ENCODE measurements around the gene TTLL9. TPM values are rescaled to one million over a fixed set of nuclear protein-coding genes. Genes with fewer than 3 reads are reported as not detected.

Gene TTLL9
- total and polyA plus RNA-seq, 2 of the 13 experiments (the other 11 are each of a cell fraction or from before 2014, with no cell fraction given), result not detected

DNA sequence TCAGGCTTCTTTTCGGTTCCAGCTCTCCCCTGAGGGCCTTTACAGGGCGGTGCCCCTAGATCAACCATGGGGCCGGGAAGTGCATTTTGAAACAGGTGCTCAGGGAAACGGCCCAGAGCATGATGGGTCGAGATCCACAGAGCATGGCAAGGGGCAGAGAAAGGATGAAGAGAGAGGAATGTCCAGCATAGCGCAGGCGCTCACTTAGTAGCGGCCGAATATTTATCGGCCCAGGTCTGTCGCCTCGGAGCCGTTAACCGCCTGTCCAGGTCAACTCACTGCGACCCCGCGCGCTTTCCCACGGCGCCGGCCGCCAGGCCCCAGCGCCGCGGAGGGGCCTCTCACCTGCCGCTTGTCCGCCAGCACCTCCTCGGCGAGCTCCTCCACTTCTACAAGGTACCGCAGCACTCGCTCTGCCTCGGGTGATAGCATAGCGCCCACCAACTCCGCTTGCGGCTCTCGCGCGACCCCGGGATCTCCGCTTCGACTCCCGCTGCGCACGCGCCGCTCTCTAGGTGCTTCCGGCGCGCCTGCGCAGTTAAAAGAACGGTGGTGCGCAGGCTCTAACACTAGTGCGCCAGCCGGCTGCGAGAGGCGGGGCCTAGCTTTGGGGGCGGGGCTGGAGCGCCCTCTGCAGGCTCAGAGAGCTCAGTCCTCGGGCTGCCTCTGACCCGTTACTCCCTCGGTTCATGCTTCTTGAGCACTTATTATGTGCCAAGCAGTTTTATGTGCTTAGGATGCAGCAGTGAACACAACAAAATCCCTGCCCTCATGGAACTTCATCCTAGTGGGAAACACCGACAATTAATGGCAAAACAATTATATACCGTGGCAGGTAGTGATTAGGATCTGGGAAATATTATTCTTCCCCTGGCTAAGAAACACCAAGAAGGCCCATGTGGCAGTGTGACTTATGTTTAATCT, 81.4 kb downstream of the TTLL9 start, which contains the start of gene PDRG1 (continued):
- peak; percentile 64; the same call in 1 of the 2 replicates for TF ChIP-seq ZNF367 (CRISPR knock-in tag; IDR thresholded peaks at IDR 0.05; ENCODE audit: borderline replicate concordance)
- TF ChIP-seq PHF5A (CRISPR knock-in tag; IDR thresholded peaks at IDR 0.05; ENCODE audit: low read depth, unreplicated experiment), result peak; percentile 41
- TF ChIP-seq RFXAP (CRISPR knock-in tag; IDR thresholded peaks at IDR 0.05; ENCODE audit: borderline replicate concordance), result peak; percentile 95
- peak; percentile 98 for TF ChIP-seq RBFOX2 (IDR thresholded peaks at IDR 0.05; ENCODE audit: low read depth, low read length)
- TF ChIP-seq MEIS2 (CRISPR knock-in tag; IDR thresholded peaks at IDR 0.05), result peak; percentile 94
- peak; percentile 98 for TF ChIP-seq ZNF501 (CRISPR knock-in tag; IDR thresholded peaks at IDR 0.05)
- peak; percentile 99 for TF ChIP-seq ZNF766 (CRISPR knock-in tag; IDR thresholded peaks at IDR 0.05; ENCODE audit: borderline replicate concordance)
- no peak for TF ChIP-seq MBD4 (IDR thresholded peaks at IDR 0.05; ENCODE audit: borderline replicate concordance, low read length)
- peak; percentile 78; the same call in 1 of the 2 replicates for TF ChIP-seq NFE2L1 (CRISPR knock-in tag; IDR thresholded peaks at IDR 0.05; ENCODE audit: borderline replicate concordance)
- TF ChIP-seq ZNF607 (CRISPR knock-in tag; IDR thresholded peaks at IDR 0.05; ENCODE audit: borderline replicate concordance), result peak; percentile 90; the same call in 1 of the 2 replicates
- TF ChIP-seq ZNF792 (CRISPR knock-in tag; IDR thresholded peaks at IDR 0.05), result peak; percentile 80; the same call in 1 of the 2 replicates
- peak; percentile 63; the same call in 1 of the 2 replicates for TF ChIP-seq SIN3B (IDR thresholded peaks at IDR 0.05; ENCODE audit: low read length)
- TF ChIP-seq HOXA5 (CRISPR knock-in tag; IDR thresholded peaks at IDR 0.05), result peak; percentile 98
- TF ChIP-seq KDM2A (CRISPR knock-in tag; IDR thresholded peaks at IDR 0.05; ENCODE audit: borderline replicate concordance, low read depth), result peak; percentile 97
- TF ChIP-seq REPIN1 (CRISPR knock-in tag; IDR thresholded peaks at IDR 0.05; ENCODE audit: borderline replicate concordance, low read depth), result peak; percentile 81; the same call in 1 of the 2 replicates
- peak; percentile 48 for TF ChIP-seq TOE1 (CRISPR knock-in tag; IDR thresholded peaks at IDR 0.05)
- TF ChIP-seq, protein P1, sequence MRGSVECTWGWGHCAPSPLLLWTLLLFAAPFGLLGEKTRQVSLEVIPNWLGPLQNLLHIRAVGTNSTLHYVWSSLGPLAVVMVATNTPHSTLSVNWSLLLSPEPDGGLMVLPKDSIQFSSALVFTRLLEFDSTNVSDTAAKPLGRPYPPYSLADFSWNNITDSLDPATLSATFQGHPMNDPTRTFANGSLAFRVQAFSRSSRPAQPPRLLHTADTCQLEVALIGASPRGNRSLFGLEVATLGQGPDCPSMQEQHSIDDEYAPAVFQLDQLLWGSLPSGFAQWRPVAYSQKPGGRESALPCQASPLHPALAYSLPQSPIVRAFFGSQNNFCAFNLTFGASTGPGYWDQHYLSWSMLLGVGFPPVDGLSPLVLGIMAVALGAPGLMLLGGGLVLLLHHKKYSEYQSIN (CRISPR knock-in tag; IDR thresholded peaks at IDR 0.05; ENCODE audit: borderline replicate concordance), result no peak
- TF ChIP-seq, protein P2, sequence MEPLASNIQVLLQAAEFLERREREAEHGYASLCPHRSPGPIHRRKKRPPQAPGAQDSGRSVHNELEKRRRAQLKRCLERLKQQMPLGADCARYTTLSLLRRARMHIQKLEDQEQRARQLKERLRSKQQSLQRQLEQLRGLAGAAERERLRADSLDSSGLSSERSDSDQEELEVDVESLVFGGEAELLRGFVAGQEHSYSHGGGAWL (CRISPR knock-in tag; IDR thresholded peaks at IDR 0.05), result peak; percentile 95
- no peak for TF ChIP-seq HDAC6 (IDR thresholded peaks at IDR 0.05; ENCODE audit: low read depth, low read length)
- TF ChIP-seq ZNF709 (CRISPR knock-in tag; IDR thresholded peaks at IDR 0.05), result peak; percentile 90; the same call in 1 of the 2 replicates
- TF ChIP-seq, protein P3, sequence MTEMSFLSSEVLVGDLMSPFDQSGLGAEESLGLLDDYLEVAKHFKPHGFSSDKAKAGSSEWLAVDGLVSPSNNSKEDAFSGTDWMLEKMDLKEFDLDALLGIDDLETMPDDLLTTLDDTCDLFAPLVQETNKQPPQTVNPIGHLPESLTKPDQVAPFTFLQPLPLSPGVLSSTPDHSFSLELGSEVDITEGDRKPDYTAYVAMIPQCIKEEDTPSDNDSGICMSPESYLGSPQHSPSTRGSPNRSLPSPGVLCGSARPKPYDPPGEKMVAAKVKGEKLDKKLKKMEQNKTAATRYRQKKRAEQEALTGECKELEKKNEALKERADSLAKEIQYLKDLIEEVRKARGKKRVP (CRISPR knock-in tag; IDR thresholded peaks at IDR 0.05), result peak in 1 of 2 experiments; percentile 44; a peak in 1 of 4 replicates
- no peak for TF ChIP-seq HOXA7 (CRISPR knock-in tag; IDR thresholded peaks at IDR 0.05)
- no peak; the same call in 1 of the 2 replicates for TF ChIP-seq ZC3H13 (CRISPR knock-in tag; IDR thresholded peaks at IDR 0.05)
- peak; percentile 97 for TF ChIP-seq ZNF891 (CRISPR knock-in tag; IDR thresholded peaks at IDR 0.05)
- TF ChIP-seq, protein P4, sequence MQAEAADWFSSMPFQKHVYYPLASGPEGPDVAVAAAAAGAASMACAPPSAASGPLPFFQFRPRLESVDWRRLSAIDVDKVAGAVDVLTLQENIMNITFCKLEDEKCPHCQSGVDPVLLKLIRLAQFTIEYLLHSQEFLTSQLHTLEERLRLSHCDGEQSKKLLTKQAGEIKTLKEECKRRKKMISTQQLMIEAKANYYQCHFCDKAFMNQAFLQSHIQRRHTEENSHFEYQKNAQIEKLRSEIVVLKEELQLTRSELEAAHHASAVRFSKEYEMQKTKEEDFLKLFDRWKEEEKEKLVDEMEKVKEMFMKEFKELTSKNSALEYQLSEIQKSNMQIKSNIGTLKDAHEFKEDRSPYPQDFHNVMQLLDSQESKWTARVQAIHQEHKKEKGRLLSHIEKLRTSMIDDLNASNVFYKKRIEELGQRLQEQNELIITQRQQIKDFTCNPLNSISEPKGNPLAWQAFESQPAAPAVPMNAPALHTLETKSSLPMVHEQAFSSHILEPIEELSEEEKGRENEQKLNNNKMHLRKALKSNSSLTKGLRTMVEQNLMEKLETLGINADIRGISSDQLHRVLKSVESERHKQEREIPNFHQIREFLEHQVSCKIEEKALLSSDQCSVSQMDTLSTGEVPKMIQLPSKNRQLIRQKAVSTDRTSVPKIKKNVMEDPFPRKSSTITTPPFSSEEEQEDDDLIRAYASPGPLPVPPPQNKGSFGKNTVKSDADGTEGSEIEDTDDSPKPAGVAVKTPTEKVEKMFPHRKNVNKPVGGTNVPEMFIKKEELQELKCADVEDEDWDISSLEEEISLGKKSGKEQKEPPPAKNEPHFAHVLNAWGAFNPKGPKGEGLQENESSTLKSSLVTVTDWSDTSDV (CRISPR knock-in tag; IDR thresholded peaks at IDR 0.05), result peak; percentile 95

All from HepG2 (cell line).